Measurements from ENCODE around the gene TEX36. TPM values are rescaled to one million over a fixed set of nuclear protein-coding genes. Genes with fewer than 3 reads are reported as not detected.

Gene TEX36
- total RNA-seq, 1 donor from 2014 or later, result not detected

DNA sequence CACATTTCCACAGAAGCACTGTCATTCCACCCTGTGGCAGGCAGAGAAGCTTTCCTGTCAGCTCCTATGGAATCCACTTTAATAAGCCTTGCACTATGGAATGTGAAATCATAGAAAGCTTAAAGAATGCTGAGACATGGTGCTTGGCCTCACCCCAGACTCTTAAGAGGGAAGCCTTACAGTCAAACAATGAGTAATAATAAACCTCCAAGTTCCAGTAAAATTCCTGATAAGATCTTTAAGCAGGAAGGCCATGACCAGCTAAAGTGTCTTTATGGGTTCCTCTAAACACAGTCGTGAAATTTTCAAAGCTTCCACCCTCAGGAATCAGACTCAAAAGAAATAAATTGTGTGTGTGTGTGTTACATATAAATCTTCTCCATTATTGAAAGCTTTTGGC, 11.9 kb upstream of the TEX36 start:
- Histone ChIP-seq H3K27ac (no peak overlapping the region), H3F3A (ENCODE audit: low read depth) (no peaks in the 10 kb centered on the region), H3K27me3 (no peaks in the 10 kb centered on the region), H3K4me3 (no peak overlapping the region), H4K20me1 (ENCODE audit: low read depth) (no peaks in the 10 kb centered on the region), H3K4me2 (no peak overlapping the region), H3K79me2 (ENCODE audit: low read depth) (no peaks in the 10 kb centered on the region), H3K9ac (no peak overlapping the region), H2AFZ (replicated peaks) (no peak overlapping the region), H3K9me3 (ENCODE audit: low read depth) (no peaks in the 10 kb centered on the region), H3K4me1 (no peaks in the 10 kb centered on the region), H3K36me3 (no peaks in the 10 kb centered on the region)
- no peak overlapping the region for H3K4me3 Mint-ChIP-seq
- no peak for DNase-seq (ENCODE audit: low spot score)
- H3K9me3 Mint-ChIP-seq, result no peaks in the 10 kb centered on the region
- no peak overlapping the region for H3K27ac Mint-ChIP-seq
- TF ChIP-seq EZH2 (IDR thresholded peaks at IDR 0.05), result no peak
- no peak for TF ChIP-seq EZH2phosphoT487 (IDR thresholded peaks at IDR 0.05)
- TF ChIP-seq, protein P1, sequence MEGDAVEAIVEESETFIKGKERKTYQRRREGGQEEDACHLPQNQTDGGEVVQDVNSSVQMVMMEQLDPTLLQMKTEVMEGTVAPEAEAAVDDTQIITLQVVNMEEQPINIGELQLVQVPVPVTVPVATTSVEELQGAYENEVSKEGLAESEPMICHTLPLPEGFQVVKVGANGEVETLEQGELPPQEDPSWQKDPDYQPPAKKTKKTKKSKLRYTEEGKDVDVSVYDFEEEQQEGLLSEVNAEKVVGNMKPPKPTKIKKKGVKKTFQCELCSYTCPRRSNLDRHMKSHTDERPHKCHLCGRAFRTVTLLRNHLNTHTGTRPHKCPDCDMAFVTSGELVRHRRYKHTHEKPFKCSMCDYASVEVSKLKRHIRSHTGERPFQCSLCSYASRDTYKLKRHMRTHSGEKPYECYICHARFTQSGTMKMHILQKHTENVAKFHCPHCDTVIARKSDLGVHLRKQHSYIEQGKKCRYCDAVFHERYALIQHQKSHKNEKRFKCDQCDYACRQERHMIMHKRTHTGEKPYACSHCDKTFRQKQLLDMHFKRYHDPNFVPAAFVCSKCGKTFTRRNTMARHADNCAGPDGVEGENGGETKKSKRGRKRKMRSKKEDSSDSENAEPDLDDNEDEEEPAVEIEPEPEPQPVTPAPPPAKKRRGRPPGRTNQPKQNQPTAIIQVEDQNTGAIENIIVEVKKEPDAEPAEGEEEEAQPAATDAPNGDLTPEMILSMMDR (IDR thresholded peaks at IDR 0.05), result no peak
- no peaks in the 10 kb centered on the region for H3K36me3 Mint-ChIP-seq
- peaks cover 13% of the 10 kb centered on the region for H3K4me1 Mint-ChIP-seq
- H3K27me3 Mint-ChIP-seq (ENCODE audit: insufficient read depth, low read depth), result peaks cover 6% of the 10 kb centered on the region

DNA sequence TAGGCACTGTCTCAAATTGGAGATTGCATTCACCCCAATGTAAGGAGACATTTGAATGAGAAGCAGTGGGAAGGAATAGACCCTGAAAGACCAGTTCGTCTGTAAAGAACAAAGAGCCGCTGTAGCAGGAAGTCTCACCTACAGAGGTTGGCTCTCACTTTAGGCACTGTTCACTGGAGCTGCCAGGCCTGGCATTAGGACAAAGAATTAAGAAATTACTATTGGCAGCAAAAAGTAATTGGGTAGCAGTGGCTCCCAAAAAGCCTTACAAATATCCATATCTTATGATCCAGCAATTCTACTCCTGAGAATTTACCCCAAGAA, 10.5 kb upstream of the TEX36 start:
- TF ChIP-seq, protein P1 (IDR thresholded peaks at IDR 0.05), result no peak
- TF ChIP-seq EZH2 (IDR thresholded peaks at IDR 0.05), result no peak
- no peak for TF ChIP-seq EZH2phosphoT487 (IDR thresholded peaks at IDR 0.05)
- peak overlapping the region; percentile 27 for H2AFZ ChIP-seq (replicated peaks)
- H3K4me3 ChIP-seq, result no peak overlapping the region
- Mint-ChIP-seq H3K9me3 (no peaks in the 10 kb centered on the region), H3K27ac (no peak overlapping the region), H3K36me3 (no peaks in the 10 kb centered on the region), H3K27me3 (ENCODE audit: insufficient read depth, low read depth) (peaks cover 6% of the 10 kb centered on the region), H3K4me3 (no peak overlapping the region), H3K4me1 (peaks cover 13% of the 10 kb centered on the region)
- no peak overlapping the region for H3K9ac ChIP-seq
- H3K79me2 ChIP-seq (ENCODE audit: low read depth), result no peaks in the 10 kb centered on the region
- DNase-seq (ENCODE audit: low spot score), result no peak
- H3K9me3 ChIP-seq (ENCODE audit: low read depth), result no peaks in the 10 kb centered on the region
- no peaks in the 10 kb centered on the region for H4K20me1 ChIP-seq (ENCODE audit: low read depth)
- no peaks in the 10 kb centered on the region for H3K36me3 ChIP-seq
- H3K4me1 ChIP-seq, result no peaks in the 10 kb centered on the region
- H3F3A ChIP-seq (ENCODE audit: low read depth), result no peaks in the 10 kb centered on the region
- H3K4me2 ChIP-seq, result no peak overlapping the region
- H3K27ac ChIP-seq, result no peak overlapping the region
- H3K27me3 ChIP-seq, result no peaks in the 10 kb centered on the region

DNA sequence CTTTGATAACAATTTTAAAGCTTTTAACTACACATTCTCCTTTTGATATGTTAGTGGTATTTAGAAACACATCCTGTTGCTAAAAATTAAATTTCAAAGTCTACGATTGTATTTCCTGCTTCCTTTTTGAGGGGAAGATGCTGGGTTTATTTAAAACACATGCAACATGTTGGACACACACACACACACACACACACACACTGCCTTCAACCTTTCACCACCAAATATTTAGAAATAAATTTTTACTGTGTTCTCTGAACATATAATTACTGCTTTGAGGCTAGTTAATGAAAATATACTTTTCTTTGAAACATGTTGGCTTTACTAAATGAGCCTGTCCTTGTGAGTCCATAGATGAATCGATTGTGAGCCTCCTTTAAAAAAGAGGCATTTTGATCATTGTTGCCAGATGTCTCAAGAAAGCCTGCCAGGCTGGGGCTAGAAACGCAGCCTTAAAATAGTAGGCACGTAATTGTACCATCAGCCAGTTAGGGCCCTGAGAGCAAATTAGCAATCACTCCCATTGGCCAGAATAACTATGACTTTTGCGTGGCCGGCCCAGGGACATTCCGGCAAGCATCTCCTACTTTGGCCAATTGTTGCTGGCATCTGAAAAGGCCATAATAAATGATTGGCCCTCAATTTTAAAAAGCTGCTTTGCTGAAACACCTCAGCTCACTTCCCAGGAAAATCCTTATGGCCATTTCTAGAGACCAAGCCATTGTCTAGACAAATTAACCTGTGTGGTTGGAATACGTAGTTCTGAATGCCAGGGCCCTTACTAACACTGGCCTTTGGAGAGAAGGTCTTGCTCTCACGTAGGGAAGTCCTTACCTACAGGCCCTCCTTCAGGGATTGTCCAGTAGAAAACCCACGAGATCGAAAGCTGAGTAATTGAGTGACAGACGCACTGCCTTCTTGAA, 9.9 kb upstream of the TEX36 start:
- no peaks in the 10 kb centered on the region for H3F3A ChIP-seq (ENCODE audit: low read depth)
- Mint-ChIP-seq H3K36me3 (no peaks in the 10 kb centered on the region), H3K4me3 (no peak overlapping the region), H3K9me3 (no peaks in the 10 kb centered on the region), H3K27me3 (ENCODE audit: insufficient read depth, low read depth) (peaks cover 3% of the 10 kb centered on the region), H3K4me1 (peaks cover 13% of the 10 kb centered on the region), H3K27ac (no peak overlapping the region)
- no peaks in the 10 kb centered on the region for H3K27me3 ChIP-seq
- no peak overlapping the region for H3K4me3 ChIP-seq
- H3K4me1 ChIP-seq, result no peaks in the 10 kb centered on the region
- H4K20me1 ChIP-seq (ENCODE audit: low read depth), result no peaks in the 10 kb centered on the region
- TF ChIP-seq, protein P1 (IDR thresholded peaks at IDR 0.05), result no peak
- no peak for TF ChIP-seq EZH2phosphoT487 (IDR thresholded peaks at IDR 0.05)
- no peak for TF ChIP-seq EZH2 (IDR thresholded peaks at IDR 0.05)
- H3K36me3 ChIP-seq, result no peaks in the 10 kb centered on the region
- H3K27ac ChIP-seq, result no peak overlapping the region
- H3K79me2 ChIP-seq (ENCODE audit: low read depth), result no peaks in the 10 kb centered on the region
- no peak overlapping the region for H3K9ac ChIP-seq
- no peak overlapping the region for H3K4me2 ChIP-seq
- no peak for DNase-seq (ENCODE audit: low spot score)
- H3K9me3 ChIP-seq (ENCODE audit: low read depth), result no peaks in the 10 kb centered on the region
- H2AFZ ChIP-seq (replicated peaks), result peak overlapping the region; percentile 27
